Measurements from ENCODE around the gene IMPDH1. TPM values are rescaled to one million over a fixed set of nuclear protein-coding genes. Genes with fewer than 3 reads are reported as not detected.

Gene IMPDH1
- total and polyA plus RNA-seq, 3 donors from 2014 or later = 32.3 to 64.5 (median 48.3) TPM

DNA sequence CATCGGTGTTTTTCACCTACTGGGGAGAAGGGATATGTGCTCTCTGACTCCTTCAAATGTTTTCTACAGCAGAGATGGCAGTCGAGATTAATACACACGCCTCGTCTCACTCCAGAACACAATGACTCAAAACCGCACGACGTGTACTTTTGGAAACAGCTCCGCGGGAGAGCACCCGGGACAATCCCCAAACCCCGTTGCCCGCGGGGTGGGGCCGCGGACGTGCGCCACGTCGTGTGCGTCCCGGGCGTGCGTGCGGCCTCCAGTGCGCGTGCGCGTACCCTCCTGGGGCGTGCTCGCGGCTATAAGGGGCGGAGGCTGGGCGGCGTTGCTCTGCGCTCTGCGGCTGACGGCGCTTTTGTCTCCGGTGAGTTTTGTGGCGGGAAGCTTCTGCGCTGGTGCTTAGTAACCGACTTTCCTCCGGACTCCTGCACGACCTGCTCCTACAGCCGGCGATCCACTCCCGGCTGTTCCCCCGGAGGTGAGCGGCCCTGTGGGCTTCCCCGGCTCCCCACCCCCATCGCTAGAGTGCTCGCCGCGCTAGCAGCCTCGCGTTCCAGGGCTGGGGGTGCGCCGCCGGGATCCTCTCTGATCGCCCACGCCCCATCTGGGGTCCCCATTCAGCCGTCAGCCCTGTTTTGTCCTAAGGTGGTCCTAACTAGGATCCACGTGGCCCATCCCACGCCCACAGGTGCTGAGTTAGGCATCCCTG lies 45.9 kb upstream of the IMPDH1 start, which contains the start of gene HILPDA:
Gene HILPDA, plus strand, starts transcription at position 336 of the 712 bp plus-strand sequence. CDS start 1,391 bp downstream, outside the sequence.
- intact Hi-C loops (cut with DNase I; ENCODE audit: low total_unique reads) = no loop called here
- H3K4me1 ChIP-seq = peaks cover 45% of the 10 kb centered on the region
- H3K27me3 ChIP-seq = no peaks in the 10 kb centered on the region

DNA sequence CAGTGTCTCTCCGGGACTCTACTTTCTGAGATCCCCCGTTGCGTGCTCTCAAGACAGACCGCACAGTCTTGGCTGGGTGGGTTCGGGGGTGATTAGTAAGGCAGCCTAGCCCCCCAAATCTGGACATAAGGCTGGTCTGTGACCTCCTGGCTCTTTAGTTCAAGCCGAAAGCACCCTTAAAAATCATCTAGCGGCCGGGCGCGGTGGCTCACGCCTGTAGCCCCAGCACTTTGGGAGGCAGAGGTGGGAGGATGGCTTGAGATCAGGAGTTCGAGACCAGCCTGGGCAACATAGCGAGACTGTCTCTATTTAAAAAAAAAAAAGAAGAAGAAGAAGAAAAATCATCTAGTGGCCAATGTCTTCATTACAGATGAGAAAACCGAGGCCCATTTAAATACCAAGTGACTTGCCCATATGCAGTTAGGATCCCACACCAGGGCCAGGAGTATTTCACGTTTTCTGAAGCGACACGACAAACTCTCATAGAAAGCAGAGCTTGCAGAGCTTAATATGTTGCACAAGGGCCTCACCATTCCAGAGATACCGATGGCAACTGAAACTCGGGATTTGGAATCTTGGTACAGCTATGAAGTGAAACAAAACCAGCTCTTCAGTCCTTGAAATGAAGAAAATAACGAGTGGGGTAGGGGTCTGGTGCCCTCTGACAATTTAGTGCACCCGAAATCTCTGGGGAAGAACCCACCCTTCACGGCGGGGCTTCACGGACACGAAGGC lies 45.2 kb upstream of the IMPDH1 start:
- Histone ChIP-seq H3K27me3 (no peaks in the 10 kb centered on the region), H3K4me3 (peak overlapping the region; percentile 94 to 97), H3K36me3 (ENCODE audit: low read depth, missing control alignments) (no peaks in the 10 kb centered on the region), H3K27ac (peak overlapping the region; percentile 87 to 95), H3K4me1 (peaks cover 45% of the 10 kb centered on the region), H3K9me3 (no peaks in the 10 kb centered on the region)
- DNase-seq = no peak
- 31 to 39% methylated on average over 18 to 25 of the region's 25 CpGs for WGBS, 2 donors
- intact Hi-C loops (cut with DNase I; ENCODE audit: low total_unique reads) = no loop called here
- no peak for TF ChIP-seq POLR2A (IDR thresholded peaks at IDR 0.05)

More for the DNA sequence above, 45.9 kb upstream of the IMPDH1 start, which contains the start of gene HILPDA:
- Histone ChIP-seq H3K9me3 (no peaks in the 10 kb centered on the region), H3K27ac (peak within 1 kb of the TSS; percentile 87 to 95), H3K4me3 (peak within 1 kb of the TSS; percentile 94 to 97), H3K36me3 (ENCODE audit: low read depth, missing control alignments) (no peaks in the 10 kb centered on the region)
- TF ChIP-seq POLR2A (IDR thresholded peaks at IDR 0.05) = no peak
- TF ChIP-seq CTCF (IDR thresholded peaks at IDR 0.05) = peak in 1 of 3 experiments; percentile 7
- WGBS, 2 donors = 0 to 1% methylated on average over 27 to 59 of the region's 64 CpGs
- DNase-seq = peak; percentile 93

GRCh38 chr7:128453836-128454804 lies 44.3 kb upstream of the IMPDH1 start:
- Histone ChIP-seq H3K4me1 (peaks cover 36% of the 10 kb centered on the region), H3K4me3 (peak overlapping the region in 1 of 2 donors; percentile 97), H3K36me3 (ENCODE audit: low read depth, missing control alignments) (no peaks in the 10 kb centered on the region), H3K27ac (peak overlapping the region; percentile 87 to 95), H3K27me3 (no peaks in the 10 kb centered on the region), H3K9me3 (no peaks in the 10 kb centered on the region)
- 12 to 17% methylated on average over 23 of the region's 23 CpGs for WGBS, 2 donors
- DNase-seq = peak; percentile 90
- intact Hi-C loops (cut with DNase I; ENCODE audit: low total_unique reads) = no loop called here
- no peak for TF ChIP-seq POLR2A (IDR thresholded peaks at IDR 0.05)
- TF ChIP-seq CTCF (IDR thresholded peaks at IDR 0.05) = no peak

DNA sequence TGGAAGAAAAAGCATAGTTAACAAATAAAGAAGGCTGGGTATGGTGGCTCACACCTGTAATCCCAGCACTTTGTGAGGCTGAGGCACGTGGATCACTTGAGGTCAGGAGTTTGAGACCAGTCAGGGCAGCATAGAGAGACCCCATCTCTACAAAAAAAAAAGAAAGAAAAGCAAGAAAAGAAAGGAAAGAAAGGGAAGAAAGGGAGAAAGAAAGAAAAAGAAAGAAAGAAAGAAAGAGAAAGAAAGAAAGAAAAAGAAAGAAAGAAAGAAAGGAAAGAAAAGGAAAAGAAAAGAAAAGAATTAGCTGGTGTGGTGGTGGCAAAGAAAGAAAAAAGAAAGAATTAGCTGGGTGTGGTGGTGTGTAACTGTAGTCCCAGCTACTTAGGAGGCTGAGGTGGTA lies 42.8 kb upstream of the IMPDH1 start:
- Histone ChIP-seq H3K27me3 (no peaks in the 10 kb centered on the region), H3K36me3 (ENCODE audit: low read depth, missing control alignments) (no peaks in the 10 kb centered on the region), H3K9me3 (no peaks in the 10 kb centered on the region), H3K4me1 (peaks cover 34% of the 10 kb centered on the region), H3K4me3 (no peak overlapping the region), H3K27ac (no peak overlapping the region)
- 70 to 92% methylated on average over 1 of the region's 1 CpG for WGBS, 2 donors
- intact Hi-C loops (cut with DNase I; ENCODE audit: low total_unique reads) = no loop called here
- DNase-seq = no peak
- TF ChIP-seq CTCF (IDR thresholded peaks at IDR 0.05) (no peak), POLR2A (IDR thresholded peaks at IDR 0.05) (no peak)

Measured in testis (tissue), 3 donors.